OCI-LY3 (cell line): ENCODE data around the gene CELA1.
"Not testable (repeated sequence)": the region's sequence is repeated elsewhere in the genome, so short reads cannot be mapped to it uniquely, and the experiment has no call there.

ENCODE experiments used
- H2AFZ ChIP-seq: fragments of 200-600, 300-600 bp; shearing (Covaris generic); 2 replicates; pipeline ENCODE4 v1.6.0; 2014; ENCODE audit warnings: antibody characterized with exemption, low read depth, low read length
- H3K27ac ChIP-seq: fragments of 200-600, 300-600 bp; sonication (generic); 2 replicates; pipeline ENCODE4 v1.5.1; 2014; ENCODE audit warnings: mild to moderate bottlenecking, low read length, moderate library complexity, mixed read lengths
- H3K27me3 ChIP-seq: fragments of 200-600, 300-600 bp; sonication (generic); 2 replicates; pipeline ENCODE4 v1.6.1; 2014; ENCODE audit warnings: low read depth, low read length, mixed read lengths
- H3K36me3 ChIP-seq: fragments of 200-600, 300-600 bp; sonication (generic); replicated peaks from 2 replicates; pipeline ENCODE3; 2014; ENCODE audit warnings: low read depth, low read length, mixed read lengths
- H3K4me1 ChIP-seq: fragments of 300-600, 200-600 bp; sonication (generic); 2 replicates; pipeline ENCODE4 v1.6.1; 2014; ENCODE audit warnings: low read length, mixed read lengths
- H3K4me2 ChIP-seq: fragments of 200-600, 300-600 bp; sonication (generic); 2 replicates; pipeline ENCODE4 v1.6.1; 2014; ENCODE audit warnings: low read length, mixed read lengths
- H3K4me3 ChIP-seq: fragments of 300-600, 200-600 bp; sonication (generic); 2 replicates; pipeline ENCODE4 v1.5.1; 2014; ENCODE audit warnings: antibody characterized with exemption, mild to moderate bottlenecking, low read length, moderate library complexity
- H3K79me2 ChIP-seq: fragments of 300-600, 200-600 bp; shearing (Covaris generic); 2 replicates; pipeline ENCODE4 v1.6.1; 2014; ENCODE audit warnings: mild to moderate bottlenecking, low read length, mixed read lengths
- H3K9ac ChIP-seq: fragments of 300-600, 200-600 bp; shearing (Covaris generic); 2 replicates; pipeline ENCODE4 v1.6.0; 2014; ENCODE audit warnings: mild to moderate bottlenecking, low read length, moderate library complexity
- H3K9me3 ChIP-seq: fragments of 200-600, 300-600 bp; shearing (Covaris generic); 2 replicates; pipeline ENCODE4 v1.6.1; 2014; ENCODE audit warnings: low read length, mixed read lengths; ENCODE audit not compliant: insufficient read depth
- H4K20me1 ChIP-seq: fragments of 200-600, 300-600 bp; sonication (generic); 2 replicates; pipeline ENCODE4 v1.6.1; 2016; ENCODE audit warnings: low read length, mixed read lengths; ENCODE audit not compliant: insufficient read depth
- EZH2phosphoT487 ChIP-seq: fragments of 200-600 bp; shearing (Covaris generic); IDR thresholded peaks from 2 replicates; pipeline ENCODE4 v1.6.1; 2018; ENCODE audit warnings: antibody characterized with exemption, mixed run types, low read depth
- TF ChIP-seq, protein P1 (sequence below): fragments of 200-600, 300-600 bp; sonication (generic); IDR thresholded peaks from 2 replicates; pipeline ENCODE4 v1.5.1; 2014; ENCODE audit warnings: antibody characterized with exemption, low read length, low read depth

The CELA1 gene

DNA sequence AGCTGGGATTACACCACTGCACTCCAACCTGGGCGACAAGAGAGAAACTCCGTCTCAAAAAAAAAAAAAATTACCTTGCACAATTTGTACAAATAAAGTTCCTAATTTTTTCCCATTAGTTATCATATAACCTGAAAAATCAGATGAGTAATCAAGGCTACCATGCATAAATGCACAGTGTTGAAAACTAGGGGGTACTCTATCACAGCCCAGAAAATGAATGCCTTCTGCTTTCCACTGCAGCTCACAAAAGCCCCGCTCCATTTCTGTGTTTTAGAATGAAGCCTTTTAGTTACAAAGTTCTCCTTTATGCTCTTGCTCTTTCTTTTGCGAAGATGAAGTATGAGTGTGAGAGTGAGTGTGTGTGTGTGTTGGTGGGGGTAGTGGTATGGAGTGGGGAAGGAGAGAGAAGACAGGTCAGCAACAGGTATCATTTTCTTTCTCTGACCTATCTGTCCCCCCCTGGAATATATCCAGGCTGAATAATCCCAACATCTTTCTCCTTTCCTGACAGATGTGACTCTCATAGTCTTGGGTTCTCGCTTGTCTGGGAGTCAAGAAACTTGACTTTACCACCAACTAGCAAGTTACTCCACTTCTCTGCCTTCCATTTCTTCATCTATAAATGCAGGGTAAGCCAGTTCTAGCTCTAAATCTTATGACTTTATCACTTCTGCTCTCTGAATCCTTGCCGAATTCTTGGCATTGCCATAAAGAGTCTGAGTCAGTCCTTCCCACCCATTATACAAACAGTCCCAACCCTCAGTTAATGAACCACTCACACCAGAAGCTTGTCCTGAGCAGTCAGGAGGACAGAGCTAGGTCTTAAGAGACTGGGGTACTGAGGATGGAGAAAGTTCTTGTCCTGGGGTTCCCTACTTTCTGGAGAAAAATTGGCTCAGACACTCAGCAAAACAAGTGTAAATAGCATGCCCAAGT, 38.6 kb downstream of the CELA1 start:
- Histone ChIP-seq H3K27me3 (no peaks in the 10 kb centered on the region), H3K4me3 (no peak overlapping the region), H3K79me2 (no peaks in the 10 kb centered on the region), H3K9ac (no peak overlapping the region), H3K4me2 (no peak overlapping the region), H3K36me3 (peaks cover 14% of the 10 kb centered on the region), H3K27ac (no peak overlapping the region), H3K4me1 (peaks cover 11% of the 10 kb centered on the region), H3K9me3 (no peaks in the 10 kb centered on the region), H4K20me1 (no peaks in the 10 kb centered on the region), H2AFZ (no peak overlapping the region)
- TF ChIP-seq, protein P1, sequence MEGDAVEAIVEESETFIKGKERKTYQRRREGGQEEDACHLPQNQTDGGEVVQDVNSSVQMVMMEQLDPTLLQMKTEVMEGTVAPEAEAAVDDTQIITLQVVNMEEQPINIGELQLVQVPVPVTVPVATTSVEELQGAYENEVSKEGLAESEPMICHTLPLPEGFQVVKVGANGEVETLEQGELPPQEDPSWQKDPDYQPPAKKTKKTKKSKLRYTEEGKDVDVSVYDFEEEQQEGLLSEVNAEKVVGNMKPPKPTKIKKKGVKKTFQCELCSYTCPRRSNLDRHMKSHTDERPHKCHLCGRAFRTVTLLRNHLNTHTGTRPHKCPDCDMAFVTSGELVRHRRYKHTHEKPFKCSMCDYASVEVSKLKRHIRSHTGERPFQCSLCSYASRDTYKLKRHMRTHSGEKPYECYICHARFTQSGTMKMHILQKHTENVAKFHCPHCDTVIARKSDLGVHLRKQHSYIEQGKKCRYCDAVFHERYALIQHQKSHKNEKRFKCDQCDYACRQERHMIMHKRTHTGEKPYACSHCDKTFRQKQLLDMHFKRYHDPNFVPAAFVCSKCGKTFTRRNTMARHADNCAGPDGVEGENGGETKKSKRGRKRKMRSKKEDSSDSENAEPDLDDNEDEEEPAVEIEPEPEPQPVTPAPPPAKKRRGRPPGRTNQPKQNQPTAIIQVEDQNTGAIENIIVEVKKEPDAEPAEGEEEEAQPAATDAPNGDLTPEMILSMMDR: no peak

DNA sequence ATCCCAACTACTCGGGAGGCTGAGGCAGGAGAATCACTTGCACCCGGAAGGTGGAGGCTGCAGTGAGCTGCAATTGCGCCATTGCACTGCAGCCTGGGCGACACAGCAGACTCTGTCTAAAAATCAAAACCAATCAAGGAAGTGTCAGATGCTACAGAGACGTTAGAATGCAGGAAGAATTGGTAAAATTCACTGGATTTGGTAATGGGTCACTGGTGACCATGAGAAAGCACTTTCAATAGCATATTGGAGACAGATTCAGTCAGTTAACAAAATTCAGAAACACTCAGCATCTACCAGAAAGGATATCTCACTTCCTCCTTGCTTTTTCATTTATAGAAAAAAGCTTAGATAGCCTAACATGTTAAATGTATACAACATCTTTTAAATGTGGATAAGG, 40.0 kb downstream of the CELA1 start:
- H2AFZ ChIP-seq: no peak overlapping the region
- peaks cover 11% of the 10 kb centered on the region for H3K4me1 ChIP-seq
- peak overlapping the region; percentile 47 for H3K4me2 ChIP-seq
- H3K9me3 ChIP-seq: no peaks in the 10 kb centered on the region
- H3K36me3 ChIP-seq: peaks cover 12% of the 10 kb centered on the region
- H3K9ac ChIP-seq: no peak overlapping the region
- no peak for TF ChIP-seq EZH2phosphoT487
- TF ChIP-seq, protein P1: no peak
- no peak overlapping the region for H3K4me3 ChIP-seq
- no peak overlapping the region for H3K27ac ChIP-seq
- no peaks in the 10 kb centered on the region for H3K27me3 ChIP-seq
- H4K20me1 ChIP-seq: no peaks in the 10 kb centered on the region
- no peaks in the 10 kb centered on the region for H3K79me2 ChIP-seq

DNA sequence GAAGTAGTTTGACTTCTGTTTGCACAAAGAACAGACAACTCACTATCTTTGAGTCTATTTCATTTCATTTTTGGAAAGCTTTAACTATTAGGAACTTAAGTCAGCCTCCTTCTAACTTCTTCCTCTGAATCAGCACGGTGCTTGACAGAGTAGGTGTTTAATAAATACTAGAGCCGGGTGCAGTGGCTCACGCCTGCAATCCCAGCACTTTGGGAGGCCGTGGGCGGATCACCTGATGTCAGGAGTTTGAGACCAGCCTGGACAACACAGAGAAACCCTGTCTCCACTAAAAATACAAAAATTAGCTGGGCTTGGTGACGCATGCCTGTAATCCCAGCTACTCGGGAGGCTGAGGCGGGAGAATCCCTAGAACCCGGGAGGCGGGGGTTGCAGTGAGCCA, 45.7 kb downstream of the CELA1 start:
- not testable (repeated sequence) for H3K27me3 ChIP-seq, H3K4me3 ChIP-seq, H3K79me2 ChIP-seq, H3K9me3 ChIP-seq, H3K4me1 ChIP-seq, H3K4me2 ChIP-seq, H2AFZ ChIP-seq, H4K20me1 ChIP-seq, H3K27ac ChIP-seq, H3K9ac ChIP-seq
- peaks cover 17% of the 10 kb centered on the region for H3K36me3 ChIP-seq

DNA sequence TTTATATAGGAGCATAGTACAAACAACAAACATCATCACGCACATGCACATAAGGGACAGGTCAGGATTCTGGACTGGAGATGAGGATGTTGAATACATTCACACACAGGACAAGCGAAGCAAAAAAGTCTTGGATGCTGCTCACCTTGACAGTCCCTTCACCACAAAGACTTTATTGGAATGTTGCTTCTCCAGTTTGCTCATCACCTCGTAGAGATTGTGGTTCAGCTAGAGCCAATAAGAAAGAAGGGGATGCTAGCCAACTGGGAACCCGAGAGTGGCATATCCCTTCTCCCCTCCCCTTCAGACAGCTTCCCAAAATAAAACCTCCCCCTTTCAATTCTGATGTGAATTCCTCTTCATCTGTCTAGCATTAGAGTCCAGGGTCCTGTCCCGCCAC, 50.8 kb downstream of the CELA1 start:
- Histone ChIP-seq H3K4me3 (no peak overlapping the region), H3K9me3 (no peaks in the 10 kb centered on the region), H3K36me3 (peaks cover 12% of the 10 kb centered on the region), H3K27me3 (no peaks in the 10 kb centered on the region), H4K20me1 (no peaks in the 10 kb centered on the region), H3K79me2 (no peaks in the 10 kb centered on the region), H3K27ac (no peak overlapping the region), H3K4me1 (peaks cover 14% of the 10 kb centered on the region), H2AFZ (no peak overlapping the region), H3K9ac (no peak overlapping the region), H3K4me2 (no peak overlapping the region)
- TF ChIP-seq, protein P1: no peak
- TF ChIP-seq EZH2phosphoT487: no peak

GRCh38 chr12:51294097-51294496, 52.4 kb downstream of the CELA1 start:
- not testable (repeated sequence) for H2AFZ ChIP-seq, H3K36me3 ChIP-seq, H3K4me2 ChIP-seq, H3K79me2 ChIP-seq, H3K27ac ChIP-seq, H3K9ac ChIP-seq, H3K9me3 ChIP-seq, H4K20me1 ChIP-seq, H3K4me3 ChIP-seq, H3K27me3 ChIP-seq
- peaks cover 14% of the 10 kb centered on the region for H3K4me1 ChIP-seq
